PC-3 (cell line): ENCODE measurements around the gene GRK1. TPM values are rescaled to one million over a fixed set of nuclear protein-coding genes. Genes with fewer than 3 reads are reported as not detected.

Source experiments
- ATAC-seq: fragments of 200-7000 bp; cut with Tn5 transposase; 2 replicates; pipeline ENCODE4 v1.9.1; 2020; ENCODE audit warnings: mild to moderate bottlenecking, moderate library complexity
- BruUV-seq: library from RNA; stranded (reverse); fragments of 400-500 nt; replicated peaks from 2 replicates; lab custom pipeline; 2021; lab: Mats Ljungman, UMichigan
- CTCF ChIA-PET: fragments of 300-600 bp; sonication (Branson Sonifier 250); formaldehyde crosslinking; loops from one replicate; lab custom pipeline; 2022; ENCODE audit warnings: antibody characterized with exemption; lab: Charles Lee
- POLR2A ChIA-PET: fragments of 300-600 bp; sonication (Branson Sonifier 250); formaldehyde crosslinking; loops from one replicate; lab custom pipeline; 2022; ENCODE audit warnings: antibody characterized with exemption; ENCODE audit not compliant: unreplicated experiment; lab: Charles Lee
- DNase-seq: peaks from one replicate; pipeline ENCODE4 v3.0.0-alpha.2; 2015
- H2AFZ ChIP-seq: fragments of 300-600 bp; sonication (generic); 2 replicates; pipeline ENCODE4 v1.6.0; 2016; ENCODE audit warnings: antibody characterized with exemption, low read length
- H3F3A ChIP-seq: fragments of 300-600 bp; sonication (generic); one replicate; pipeline ENCODE4 v1.6.0; 2017; ENCODE audit warnings: antibody characterized with exemption, low read length, control low read depth, mild to moderate bottlenecking; ENCODE audit not compliant: unreplicated experiment
- H3K27ac ChIP-seq: fragments of 300-600 bp; sonication (generic); 2 replicates; pipeline ENCODE4 v1.5.1; 2016; ENCODE audit warnings: mild to moderate bottlenecking, low read length
- H3K27me3 ChIP-seq: fragments of 300-600 bp; sonication (generic); 2 replicates; pipeline ENCODE4 v1.6.1; 2016; ENCODE audit warnings: low read length, mixed read lengths
- H3K36me3 ChIP-seq: fragments of 300-600 bp; sonication (generic); 2 replicates; pipeline ENCODE4 v1.6.1; 2016; ENCODE audit warnings: low read depth, mixed run types, low read length, mixed read lengths
- H3K4me1 ChIP-seq: fragments of 300-600 bp; sonication (generic); 2 replicates; pipeline ENCODE4 v1.5.1; 2016; ENCODE audit warnings: low read length; ENCODE audit not compliant: insufficient read depth
- H3K4me2 ChIP-seq: fragments of 300-600 bp; sonication (generic); 2 replicates; pipeline ENCODE4 v1.6.0; 2016; ENCODE audit warnings: low read length
- H3K4me3 ChIP-seq: fragments of 300-600 bp; sonication (generic); 2 replicates; pipeline ENCODE4 v1.5.1; 2016; ENCODE audit warnings: mild to moderate bottlenecking, low read length, mixed read lengths
- H3K79me2 ChIP-seq: fragments of 300-600 bp; sonication (generic); 2 replicates; pipeline ENCODE4 v1.6.1; 2017; ENCODE audit warnings: low read length, mixed read lengths
- H3K9ac ChIP-seq: fragments of 300-600 bp; sonication (generic); 2 replicates; pipeline ENCODE4 v1.6.0; 2016; ENCODE audit warnings: mild to moderate bottlenecking, low read length
- H3K9me2 ChIP-seq: fragments of 300-600 bp; sonication (generic); replicated peaks from 2 replicates; pipeline ENCODE4 v1.6.1; 2016; ENCODE audit warnings: mixed run types, low read length, mixed read lengths
- H3K9me3 ChIP-seq: fragments of 300-600 bp; sonication (generic); 2 replicates; pipeline ENCODE4 v1.6.1; 2016; ENCODE audit warnings: low read length, mixed read lengths
- H4K20me1 ChIP-seq: fragments of 300-600 bp; sonication (generic); 2 replicates; pipeline ENCODE4 v1.6.1; 2016; ENCODE audit warnings: low read length, mixed read lengths
- CTCF ChIP-seq: fragments of 300-600 bp; sonication (generic); conservative IDR thresholded peaks from 2 replicates; pipeline ENCODE4 v1.5.1; 2017; ENCODE audit warnings: antibody characterized with exemption, low read depth, mild to moderate bottlenecking, low read length
- EZH2 ChIP-seq: fragments of 300-600 bp; sonication (generic); IDR thresholded peaks from one replicate; pipeline ENCODE4 v1.6.1; 2017; ENCODE audit warnings: antibody characterized with exemption, mild to moderate bottlenecking, low read length; ENCODE audit not compliant: unreplicated experiment
- EZH2phosphoT487 ChIP-seq: fragments of 300-600 bp; sonication (generic); IDR thresholded peaks from 2 replicates; pipeline ENCODE4 v1.6.1; 2018; ENCODE audit warnings: mild to moderate bottlenecking, antibody characterized with exemption, low read length, borderline replicate concordance
- intact Hi-C: fragments of 100-400 bp; cut with micrococcal nuclease; formaldehyde crosslinking; loops from 2 replicates; pipeline ENCODE4 v1.9.0; 2023
- total RNA-seq: library from RNA; depleted of rRNA; stranded (reverse); fragments of >200 nt; gene quantifications from 2 replicates; pipeline ENCODE4 v1.2.3, GENCODE V29; 2014

GRK1 gene
- total RNA-seq, 1 experiment from 2014 or later, result not detected

DNA sequence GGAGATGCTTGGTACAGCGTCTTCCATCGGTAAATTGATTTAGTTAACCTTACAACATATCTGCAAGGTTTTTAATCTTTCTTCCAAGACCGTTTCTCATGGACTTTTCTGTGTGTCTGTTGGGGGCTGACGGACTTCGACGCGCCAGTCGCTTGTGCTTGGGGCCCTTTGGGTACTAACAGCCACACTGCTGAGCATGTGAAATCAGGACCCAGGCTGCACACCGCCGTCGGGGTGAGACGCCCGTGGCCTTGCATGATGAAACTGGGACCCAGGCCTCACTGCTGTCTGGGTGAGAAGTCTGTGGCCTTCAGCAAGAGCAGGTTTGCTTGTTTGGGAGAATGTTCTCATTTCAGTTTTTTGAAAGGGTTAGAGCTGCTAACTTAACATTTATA lies 18.8 kb upstream of the GRK1 start:
- intact Hi-C loops, result loop anchor here (2.0 kb wide), 1 partner anchor 13 kb away; no protein-coding TSS in a partner anchor
- Histone ChIP-seq H3K4me3 (no peak overlapping the region), H3F3A (no peaks in the 10 kb centered on the region), H3K9me2 (no peaks in the 10 kb centered on the region), H3K9ac (no peak overlapping the region), H3K36me3 (no peaks in the 10 kb centered on the region), H3K9me3 (no peaks in the 10 kb centered on the region), H3K27ac (no peak overlapping the region), H3K4me2 (no peak overlapping the region), H3K79me2 (no peaks in the 10 kb centered on the region), H3K27me3 (no peaks in the 10 kb centered on the region), H3K4me1 (peaks cover 10% of the 10 kb centered on the region; the same call in 1 of the 2 replicates), H4K20me1 (no peaks in the 10 kb centered on the region), H2AFZ (no peak overlapping the region)
- POLR2A ChIA-PET, result no interaction called here
- DNase-seq, result no peak
- no TSS peak for BruUV-seq
- ATAC-seq, result no peak
- no peak for TF ChIP-seq EZH2phosphoT487
- no peak for TF ChIP-seq EZH2
- TF ChIP-seq CTCF, result no peak
- CTCF ChIA-PET, result no interaction called here

DNA sequence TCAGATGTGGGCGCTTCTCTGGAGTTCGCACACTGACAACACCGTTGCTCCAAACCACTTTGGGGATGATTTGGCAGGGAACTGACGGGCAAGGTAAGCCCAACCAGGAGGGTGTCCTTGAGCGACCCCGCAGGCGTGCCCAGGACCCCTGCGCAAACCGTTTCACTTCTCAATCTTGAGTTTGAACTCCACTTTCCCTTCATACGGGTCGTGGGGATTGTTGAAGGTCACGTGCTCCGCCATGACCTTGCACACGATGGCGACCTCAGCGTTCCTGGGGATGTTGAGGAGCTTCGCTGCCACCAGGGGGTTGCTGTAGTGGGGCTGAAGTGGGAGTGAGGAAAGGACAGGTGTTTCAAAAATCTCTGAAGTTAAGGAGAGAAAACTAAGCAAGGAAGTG lies 17.8 kb upstream of the GRK1 start:
- Histone ChIP-seq H3K27ac (no peak overlapping the region), H3K4me2 (no peak overlapping the region), H2AFZ (no peak overlapping the region), H3K4me3 (no peak overlapping the region), H3K4me1 (peaks cover 16% of the 10 kb centered on the region; the same call in 1 of the 2 replicates), H3K9ac (no peak overlapping the region), H3K79me2 (no peaks in the 10 kb centered on the region), H3K27me3 (no peaks in the 10 kb centered on the region), H3F3A (no peaks in the 10 kb centered on the region), H3K9me2 (no peaks in the 10 kb centered on the region), H3K9me3 (no peaks in the 10 kb centered on the region), H4K20me1 (no peaks in the 10 kb centered on the region), H3K36me3 (no peaks in the 10 kb centered on the region)
- TF ChIP-seq EZH2, result no peak
- TF ChIP-seq CTCF, result no peak
- no peak for TF ChIP-seq EZH2phosphoT487
- BruUV-seq, result no TSS peak
- ATAC-seq (no peak), DNase-seq (no peak)
- ChIA-PET CTCF (no interaction called here), POLR2A (no interaction called here)
- intact Hi-C loops, result loop anchor here (2.0 kb wide), 1 partner anchor 14 kb away; no protein-coding TSS in a partner anchor

DNA sequence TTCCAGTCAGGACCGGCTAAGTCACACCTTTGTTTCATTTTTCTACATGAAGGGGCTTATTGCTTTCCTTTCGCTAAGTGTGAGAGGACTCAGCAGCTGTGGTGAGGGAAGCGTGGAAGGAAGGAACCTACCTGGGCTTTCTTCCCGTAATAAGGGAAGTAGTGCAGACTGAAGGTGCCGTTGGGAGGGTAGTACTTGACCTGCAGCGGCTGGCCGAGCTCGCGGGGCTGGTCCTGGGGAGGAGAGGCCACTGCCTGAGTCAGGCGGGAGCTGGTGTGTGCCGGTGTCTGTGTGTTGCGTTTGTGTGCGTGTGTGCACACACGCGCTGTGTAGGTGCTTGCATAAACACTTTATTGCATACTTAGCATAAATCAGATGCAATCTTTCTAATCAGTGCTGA lies 16.7 kb upstream of the GRK1 start:
- Histone ChIP-seq H3K4me3 (no peak overlapping the region), H2AFZ (no peak overlapping the region), H3K9me3 (no peaks in the 10 kb centered on the region), H4K20me1 (no peaks in the 10 kb centered on the region), H3K9ac (no peak overlapping the region), H3K79me2 (no peaks in the 10 kb centered on the region), H3F3A (no peaks in the 10 kb centered on the region), H3K36me3 (no peaks in the 10 kb centered on the region), H3K4me2 (no peak overlapping the region), H3K27me3 (no peaks in the 10 kb centered on the region), H3K4me1 (peaks cover 16% of the 10 kb centered on the region; the same call in 1 of the 2 replicates), H3K27ac (no peak overlapping the region), H3K9me2 (no peaks in the 10 kb centered on the region)
- no TSS peak for BruUV-seq
- ChIA-PET CTCF (no interaction called here), POLR2A (no interaction called here)
- ATAC-seq (no peak), DNase-seq (no peak)
- TF ChIP-seq CTCF (no peak), EZH2 (no peak), EZH2phosphoT487 (no peak)
- intact Hi-C loops, result no loop called here
